Left renal pelvis (tissue), 4 donors: ENCODE measurements around the gene RWDD4. TPM values are rescaled to one million over a fixed set of nuclear protein-coding genes. Genes with fewer than 3 reads are reported as not detected.

Source experiments
- DNase-seq, 4 donors: peaks; one replicate each; pipeline ENCODE4 v3.0.0-alpha.2; 2013; ENCODE audit warnings: low read depth in 4 of 4, low spot score in 3 of 4
- polyA plus RNA-seq, 4 donors: library from polyadenylated mRNA; unstranded; fragments of 120-200 nt; gene quantifications; one replicate each; pipeline ENCODE4 v1.2.1, GENCODE V29; 2013; ENCODE audit not compliant: insufficient read length in 4 of 4

The RWDD4 gene
- 10 to 100 TPM; 32.1 to 44.8 (median 38.5) TPM for polyA plus RNA-seq

DNA sequence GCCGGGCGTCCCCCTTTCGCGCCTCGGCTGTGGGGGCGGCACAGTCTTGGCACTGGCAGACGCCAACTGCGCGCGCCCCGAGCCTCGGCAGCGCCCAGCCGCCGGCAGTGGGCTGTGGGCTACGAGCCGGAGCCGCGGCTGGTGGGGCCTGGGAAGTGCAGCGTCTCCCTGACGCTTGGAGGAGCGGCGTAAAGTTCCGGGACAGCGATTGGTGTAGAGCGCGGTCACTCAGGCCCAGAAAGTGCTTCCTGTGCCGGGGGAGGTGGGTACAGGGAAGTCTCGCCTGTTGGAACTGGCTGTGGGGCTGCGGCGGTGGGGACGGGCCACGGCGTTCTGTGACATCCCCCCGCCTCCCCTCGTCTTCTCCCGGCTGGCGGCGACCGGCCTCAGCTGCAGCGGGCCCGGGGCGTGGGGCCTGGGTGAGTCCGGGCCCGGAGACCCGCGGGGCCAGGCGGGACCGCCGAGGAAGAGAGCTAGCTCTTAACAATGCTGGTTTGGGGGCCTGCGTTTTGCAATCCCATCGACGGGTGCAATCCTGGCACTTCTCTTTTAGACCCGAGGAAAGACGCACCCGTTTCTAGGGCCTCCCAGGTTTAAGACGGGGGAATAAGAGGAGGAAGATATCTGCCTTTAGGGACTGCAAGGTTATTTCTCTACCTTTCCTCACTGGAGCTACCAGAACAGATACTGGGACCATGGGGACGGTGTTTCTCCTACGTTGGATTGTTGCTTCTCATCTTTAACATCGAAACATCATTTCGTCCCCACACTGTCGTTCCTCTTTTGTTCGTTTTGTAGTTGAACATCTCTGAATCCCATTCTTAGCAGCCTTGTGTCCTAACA, at the start of gene RWDD4, which contains the start of gene TRAPPC11:
Gene RWDD4, minus strand, starts transcription at position 157 of the 843 bp plus-strand sequence. CDS start 233 bp downstream, outside the sequence.
Gene TRAPPC11, plus strand, starts transcription at position 265 of the 843 bp plus-strand sequence. CDS start 4,575 bp downstream, outside the sequence.
- peak; percentile 94 to 99 (median 98) for DNase-seq

- no peak for DNase-seq
Observed at GRCh38 chr4:183702492-183702891, 43.5 kb upstream of the RWDD4 start.

DNA sequence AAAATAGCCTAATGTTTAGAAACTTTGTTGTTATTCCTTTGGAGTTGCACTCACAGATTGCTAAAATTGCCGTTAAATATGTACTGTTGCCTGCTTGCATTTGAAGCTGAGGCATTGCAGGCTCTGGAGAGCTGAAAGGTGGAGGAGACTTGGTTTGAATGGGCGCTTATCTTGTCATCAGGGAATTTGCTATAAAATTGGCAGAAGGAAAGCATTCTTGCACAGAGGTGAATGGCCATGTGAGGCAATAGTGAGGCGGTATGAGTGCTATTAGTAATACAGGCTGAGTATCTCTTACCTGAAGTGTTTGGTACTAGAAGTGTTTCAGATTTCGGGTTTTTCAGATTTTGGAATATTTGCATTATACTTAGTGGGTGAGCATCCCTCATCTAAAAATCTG, 41.4 kb upstream of the RWDD4 start:
- DNase-seq = no peak

DNA sequence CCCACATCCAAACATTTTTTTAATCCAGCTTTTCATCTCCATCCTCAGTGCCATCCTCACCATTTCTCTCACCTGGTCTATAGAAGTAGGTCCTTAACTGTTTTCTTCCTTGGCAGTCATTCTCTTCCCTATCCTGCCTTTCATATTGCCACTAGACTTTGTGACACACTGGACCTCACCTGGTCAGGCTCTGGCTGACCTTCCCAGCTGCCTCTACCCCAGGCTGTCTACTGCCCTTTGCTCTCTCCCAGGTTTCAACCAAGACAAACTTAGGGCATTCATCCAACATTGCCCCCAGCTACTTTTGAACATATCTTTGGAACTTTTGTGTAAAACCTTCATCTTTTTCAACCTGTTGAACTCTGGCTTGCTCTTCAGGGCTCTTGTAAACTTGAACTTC, 39.9 kb upstream of the RWDD4 start:
- no peak for DNase-seq

GRCh38 chr4:183691897-183692296, 32.9 kb upstream of the RWDD4 start:
- no peak for DNase-seq

- DNase-seq = no peak
Observed at GRCh38 chr4:183691006-183691405, 32.0 kb upstream of the RWDD4 start.

- no peak for DNase-seq
Observed at GRCh38 chr4:183688216-183688615, 29.2 kb upstream of the RWDD4 start.

- no peak for DNase-seq
Observed at GRCh38 chr4:183686461-183686860, 27.5 kb upstream of the RWDD4 start.

GRCh38 chr4:183681119-183681518, 22.1 kb upstream of the RWDD4 start:
- no peak for DNase-seq

DNA sequence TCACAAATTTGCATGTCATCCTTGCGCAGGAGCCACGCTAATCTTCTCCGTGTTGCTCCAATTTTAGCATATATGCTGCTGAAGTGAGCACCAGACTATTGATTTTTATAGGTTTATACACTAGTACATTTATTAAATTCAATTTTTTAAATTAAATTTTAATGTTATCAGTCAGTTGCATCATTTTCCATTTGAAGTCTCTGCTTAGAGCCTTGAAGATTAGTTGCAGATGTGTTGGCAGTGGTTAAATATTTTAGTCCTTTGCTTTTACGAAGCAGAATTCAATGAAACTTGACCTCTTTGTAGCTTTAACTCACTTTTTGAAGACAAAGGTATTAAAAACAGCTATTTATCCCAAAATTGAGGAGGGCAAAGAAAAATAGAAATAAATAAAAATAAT, 16.6 kb upstream of the RWDD4 start:
- no peak for DNase-seq

DNA sequence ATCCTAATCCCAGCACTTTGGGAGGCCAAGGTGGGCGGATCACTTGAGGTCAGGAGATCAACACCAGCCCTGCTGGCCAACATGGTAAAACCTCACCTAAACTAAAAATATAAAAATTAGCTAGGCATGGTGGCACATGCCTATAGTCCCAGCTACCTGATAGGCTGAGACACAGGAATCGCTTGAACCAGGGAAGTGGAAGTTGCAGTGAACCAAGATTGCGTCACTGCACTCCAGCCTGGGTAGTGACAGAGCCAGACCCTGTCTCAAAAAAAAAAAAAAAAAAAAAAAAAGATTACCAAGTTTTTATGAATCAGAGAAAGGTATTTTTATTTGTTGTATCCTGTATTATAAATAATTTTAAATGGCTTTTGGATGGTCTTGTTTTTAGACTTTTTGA, 15.2 kb upstream of the RWDD4 start:
- no peak for DNase-seq

GRCh38 chr4:183670960-183671555, 12.1 kb upstream of the RWDD4 start:
- no peak for DNase-seq

GRCh38 chr4:183670251-183670650, 11.3 kb upstream of the RWDD4 start:
- no peak for DNase-seq

DNA sequence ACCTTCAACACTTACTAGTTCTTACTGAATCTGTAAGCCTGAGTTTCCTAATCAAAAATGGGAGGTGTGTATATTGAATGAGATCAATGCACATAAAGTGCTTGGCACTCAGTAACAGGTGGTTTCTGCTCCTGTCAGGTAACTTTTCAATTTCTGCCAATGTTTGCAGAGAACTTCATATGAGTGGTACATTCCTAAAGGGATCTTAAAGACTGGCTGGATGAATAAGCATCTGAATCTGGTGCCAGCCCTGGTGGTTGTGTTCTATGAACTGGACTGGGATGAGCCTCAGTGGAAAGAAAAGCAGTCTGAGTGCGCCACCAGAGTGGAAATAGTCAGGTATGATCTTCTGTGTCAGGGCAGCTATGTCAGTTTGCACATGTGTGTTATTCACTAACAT, 7.1 kb upstream of the RWDD4 start:
- DNase-seq = no peak

DNA sequence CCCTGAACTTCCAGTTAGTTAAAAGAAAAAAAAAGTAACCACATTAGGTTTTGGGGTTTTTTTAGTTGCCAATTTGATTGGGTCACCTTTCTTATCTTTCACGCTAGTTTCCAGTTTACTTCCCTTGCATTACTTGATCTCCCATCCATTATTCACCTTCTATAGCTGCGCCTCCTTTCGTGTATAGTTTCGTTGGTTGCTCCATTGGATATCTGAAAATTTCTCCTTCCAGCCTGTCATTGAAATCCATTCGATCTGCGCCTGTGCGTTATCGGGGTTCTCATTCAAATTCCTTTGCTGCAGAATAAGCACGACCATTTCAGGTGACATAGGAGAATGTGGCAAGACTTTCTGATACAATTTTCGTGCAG, 872 bp upstream of the RWDD4 start:
- DNase-seq = no peak

- DNase-seq = no peak
Observed at GRCh38 chr4:183658362-183659028, 490 bp downstream of the RWDD4 start.

GRCh38 chr4:183657564-183657963, 1.4 kb downstream of the RWDD4 start:
- DNase-seq = no peak

GRCh38 chr4:183645326-183645725, 13.7 kb downstream of the RWDD4 start:
- DNase-seq = no peak

DNA sequence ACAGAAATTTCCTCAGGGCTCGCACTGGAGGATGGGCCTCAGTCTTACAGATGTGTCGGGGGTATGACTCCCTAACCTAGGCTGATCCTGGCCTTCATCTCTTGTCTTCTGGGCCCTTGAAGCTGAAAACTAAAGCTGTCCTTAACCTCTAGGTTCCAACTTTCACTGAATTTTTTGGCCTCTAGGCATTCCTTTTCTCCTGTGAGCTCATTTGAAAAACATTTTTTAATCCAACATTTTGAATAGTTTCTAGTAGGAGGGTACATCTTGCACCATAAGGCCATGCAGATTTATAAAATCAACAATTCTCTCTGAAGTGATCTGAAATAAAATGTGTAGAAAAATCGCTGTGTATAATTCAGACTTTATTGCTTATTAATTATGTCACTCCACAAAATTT, 19.7 kb downstream of the RWDD4 start:
- no peak for DNase-seq

DNA sequence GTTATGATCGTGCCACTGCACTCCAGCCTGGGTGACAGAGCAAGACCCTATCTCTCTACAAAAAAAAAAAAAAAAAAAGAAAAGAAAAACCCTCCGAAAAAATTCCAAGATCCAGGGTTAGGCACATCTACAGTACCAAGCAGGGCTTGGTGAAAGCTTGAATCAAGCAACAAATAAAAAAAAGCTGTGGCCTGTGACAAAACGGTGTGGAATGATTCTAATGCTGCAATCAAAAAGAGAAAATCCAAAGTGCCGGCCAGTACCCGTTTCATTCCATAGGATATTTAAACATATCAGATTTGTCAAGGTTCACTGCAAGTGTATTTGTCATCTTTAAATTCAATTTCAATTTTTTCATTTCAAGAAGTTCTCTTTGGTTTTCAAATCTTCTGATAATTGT, 20.5 kb downstream of the RWDD4 start:
- DNase-seq = no peak

GRCh38 chr4:183637461-183637860, 21.5 kb downstream of the RWDD4 start:
- DNase-seq = no peak

GRCh38 chr4:183636923-183637322, 22.1 kb downstream of the RWDD4 start:
- no peak for DNase-seq
